SK-N-SH (cell line): ENCODE data around the gene GALNT14.

Experiments
- JUND ChIP-seq: IDR thresholded peaks from 2 replicates; pipeline ENCODE4 v1.4.0; 2012
- POLR2AphosphoS5 ChIP-seq: IDR thresholded peaks from 2 replicates; pipeline ENCODE4 v1.6.1; 2012; ENCODE audit warnings: low read depth, low read length
- SIN3A ChIP-seq: IDR thresholded peaks from 2 replicates; pipeline ENCODE4 v1.6.1; 2012; ENCODE audit warnings: low read depth, mild to moderate bottlenecking, low read length, moderate library complexity, borderline replicate concordance
- SMC3 ChIP-seq: IDR thresholded peaks from 2 replicates; pipeline ENCODE4 v1.6.1; 2012; ENCODE audit warnings: low read depth, low read length, improper control_type of control experiment
- TAF1 ChIP-seq: IDR thresholded peaks from 2 replicates; pipeline ENCODE4 v1.6.1; 2012; ENCODE audit warnings: low read depth, mild to moderate bottlenecking, low read length, moderate library complexity, borderline replicate concordance
- TCF12 ChIP-seq: IDR thresholded peaks from 2 replicates; pipeline ENCODE4 v1.4.0; 2012
- TF ChIP-seq, protein P1 (sequence below): fragments of 200-600 bp; sonication (generic); IDR thresholded peaks from 2 replicates; pipeline ENCODE4 v1.6.1; 2017; ENCODE audit warnings: antibody characterized with exemption, mild to moderate bottlenecking, moderate library complexity
- TF ChIP-seq, protein P2 (sequence below): IDR thresholded peaks from 2 replicates; pipeline ENCODE4 v1.4.0; 2012; ENCODE audit warnings: low read depth
- TF ChIP-seq, protein P3 (sequence below): IDR thresholded peaks from 2 replicates; pipeline ENCODE4; 2012

DNA sequence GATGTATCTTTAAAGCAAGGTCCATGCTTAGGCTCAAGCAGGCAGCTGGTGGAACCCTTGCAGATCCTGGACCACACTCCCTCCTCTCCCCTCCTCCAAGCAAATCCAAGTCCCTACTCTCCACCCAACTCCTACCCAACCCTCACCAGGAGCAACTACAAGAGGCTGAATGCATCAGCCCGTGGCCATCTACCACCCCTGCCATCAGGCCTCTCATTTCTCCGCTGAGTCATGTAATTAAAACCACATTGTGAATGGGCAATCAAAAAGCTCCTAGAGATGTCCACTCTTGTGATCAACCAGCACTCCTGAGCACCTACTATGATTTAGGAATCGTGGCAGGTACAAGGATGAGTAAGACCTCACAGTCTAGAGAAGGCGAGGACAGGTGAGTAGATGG, 188.8 kb downstream of the GALNT14 start:
- TF ChIP-seq JUND (no peak), POLR2AphosphoS5 (no peak), TAF1 (no peak), SIN3A (no peak), TCF12 (no peak), SMC3 (no peak)
- TF ChIP-seq, protein P1, sequence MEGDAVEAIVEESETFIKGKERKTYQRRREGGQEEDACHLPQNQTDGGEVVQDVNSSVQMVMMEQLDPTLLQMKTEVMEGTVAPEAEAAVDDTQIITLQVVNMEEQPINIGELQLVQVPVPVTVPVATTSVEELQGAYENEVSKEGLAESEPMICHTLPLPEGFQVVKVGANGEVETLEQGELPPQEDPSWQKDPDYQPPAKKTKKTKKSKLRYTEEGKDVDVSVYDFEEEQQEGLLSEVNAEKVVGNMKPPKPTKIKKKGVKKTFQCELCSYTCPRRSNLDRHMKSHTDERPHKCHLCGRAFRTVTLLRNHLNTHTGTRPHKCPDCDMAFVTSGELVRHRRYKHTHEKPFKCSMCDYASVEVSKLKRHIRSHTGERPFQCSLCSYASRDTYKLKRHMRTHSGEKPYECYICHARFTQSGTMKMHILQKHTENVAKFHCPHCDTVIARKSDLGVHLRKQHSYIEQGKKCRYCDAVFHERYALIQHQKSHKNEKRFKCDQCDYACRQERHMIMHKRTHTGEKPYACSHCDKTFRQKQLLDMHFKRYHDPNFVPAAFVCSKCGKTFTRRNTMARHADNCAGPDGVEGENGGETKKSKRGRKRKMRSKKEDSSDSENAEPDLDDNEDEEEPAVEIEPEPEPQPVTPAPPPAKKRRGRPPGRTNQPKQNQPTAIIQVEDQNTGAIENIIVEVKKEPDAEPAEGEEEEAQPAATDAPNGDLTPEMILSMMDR, result no peak
- TF ChIP-seq, protein P2, sequence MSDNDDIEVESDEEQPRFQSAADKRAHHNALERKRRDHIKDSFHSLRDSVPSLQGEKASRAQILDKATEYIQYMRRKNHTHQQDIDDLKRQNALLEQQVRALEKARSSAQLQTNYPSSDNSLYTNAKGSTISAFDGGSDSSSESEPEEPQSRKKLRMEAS, result no peak
- TF ChIP-seq, protein P3, sequence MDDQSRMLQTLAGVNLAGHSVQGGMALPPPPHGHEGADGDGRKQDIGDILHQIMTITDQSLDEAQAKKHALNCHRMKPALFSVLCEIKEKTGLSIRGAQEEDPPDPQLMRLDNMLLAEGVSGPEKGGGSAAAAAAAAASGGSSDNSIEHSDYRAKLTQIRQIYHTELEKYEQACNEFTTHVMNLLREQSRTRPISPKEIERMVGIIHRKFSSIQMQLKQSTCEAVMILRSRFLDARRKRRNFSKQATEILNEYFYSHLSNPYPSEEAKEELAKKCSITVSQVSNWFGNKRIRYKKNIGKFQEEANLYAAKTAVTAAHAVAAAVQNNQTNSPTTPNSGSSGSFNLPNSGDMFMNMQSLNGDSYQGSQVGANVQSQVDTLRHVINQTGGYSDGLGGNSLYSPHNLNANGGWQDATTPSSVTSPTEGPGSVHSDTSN, result no peak
